ENCODE results near the gene MYL2.

GRCh38 chr12:110874781-110875180, 45.6 kb downstream of the MYL2 start:
- no peak for TF ChIP-seq CTCF (IDR thresholded peaks at IDR 0.05)
- no peak for TF ChIP-seq POLR2A (IDR thresholded peaks at IDR 0.05)
